GM12874 (cell line): ENCODE results near the gene C2orf76.

ENCODE experiments used
- CTCF ChIP-seq: IDR thresholded peaks from 2 replicates; pipeline ENCODE4 v1.5.1; 2011; ENCODE audit warnings: low read depth, mild to moderate bottlenecking, control low read depth, low read length, moderate library complexity; ENCODE audit not compliant: insufficient read depth

Gene C2orf76

GRCh38 chr2:119295688-119296375, 70.8 kb downstream of the C2orf76 start:
- no peak for TF ChIP-seq CTCF

- TF ChIP-seq CTCF: no peak
Observed at GRCh38 chr2:119294671-119295070, 72.0 kb downstream of the C2orf76 start.

DNA sequence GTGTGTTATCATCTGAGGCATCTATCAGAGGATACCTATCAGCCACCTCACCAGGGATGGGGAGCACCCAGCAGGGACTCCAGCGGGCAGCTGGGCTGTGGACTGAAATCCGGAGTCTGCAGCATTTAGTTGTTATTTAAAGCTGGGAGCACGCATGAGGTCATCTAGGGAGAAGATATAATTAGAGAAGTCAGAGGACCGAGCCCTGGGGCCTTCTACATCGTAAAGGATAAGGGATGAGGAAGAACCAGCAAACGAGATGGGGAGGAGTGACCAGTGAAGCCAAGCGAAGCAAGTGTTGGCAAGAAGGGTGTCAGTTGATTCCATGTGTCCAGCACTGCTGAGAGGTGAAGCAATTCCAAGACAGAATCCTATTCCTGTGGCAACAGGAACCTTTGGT, 72.7 kb downstream of the C2orf76 start:
- no peak for TF ChIP-seq CTCF

DNA sequence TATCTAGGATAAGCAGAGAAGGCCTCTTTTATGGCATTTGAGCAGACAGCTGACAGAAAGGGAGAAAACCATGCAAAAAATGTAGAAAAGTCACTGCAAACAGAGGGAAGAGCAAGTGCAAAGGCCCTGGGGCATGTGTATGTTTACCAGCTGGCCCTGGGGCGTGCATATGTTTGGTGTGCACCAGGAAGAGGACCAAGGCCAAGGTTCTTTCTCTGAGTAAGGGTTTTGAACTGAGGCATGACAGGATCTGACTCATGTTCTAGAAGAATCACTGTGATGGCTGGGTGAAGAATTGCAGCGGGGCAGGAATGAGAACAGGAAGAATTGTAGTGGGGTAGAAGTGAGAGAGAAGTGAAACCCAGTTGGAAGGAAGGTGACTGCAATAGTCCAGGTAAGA, 73.4 kb downstream of the C2orf76 start:
- no peak for TF ChIP-seq CTCF

- TF ChIP-seq CTCF: peak; percentile 28; the same call in 1 of the 2 replicates
Observed at GRCh38 chr2:119292226-119292625, 74.4 kb downstream of the C2orf76 start.

GRCh38 chr2:119291588-119292167, 75.0 kb downstream of the C2orf76 start:
- TF ChIP-seq CTCF: no peak

DNA sequence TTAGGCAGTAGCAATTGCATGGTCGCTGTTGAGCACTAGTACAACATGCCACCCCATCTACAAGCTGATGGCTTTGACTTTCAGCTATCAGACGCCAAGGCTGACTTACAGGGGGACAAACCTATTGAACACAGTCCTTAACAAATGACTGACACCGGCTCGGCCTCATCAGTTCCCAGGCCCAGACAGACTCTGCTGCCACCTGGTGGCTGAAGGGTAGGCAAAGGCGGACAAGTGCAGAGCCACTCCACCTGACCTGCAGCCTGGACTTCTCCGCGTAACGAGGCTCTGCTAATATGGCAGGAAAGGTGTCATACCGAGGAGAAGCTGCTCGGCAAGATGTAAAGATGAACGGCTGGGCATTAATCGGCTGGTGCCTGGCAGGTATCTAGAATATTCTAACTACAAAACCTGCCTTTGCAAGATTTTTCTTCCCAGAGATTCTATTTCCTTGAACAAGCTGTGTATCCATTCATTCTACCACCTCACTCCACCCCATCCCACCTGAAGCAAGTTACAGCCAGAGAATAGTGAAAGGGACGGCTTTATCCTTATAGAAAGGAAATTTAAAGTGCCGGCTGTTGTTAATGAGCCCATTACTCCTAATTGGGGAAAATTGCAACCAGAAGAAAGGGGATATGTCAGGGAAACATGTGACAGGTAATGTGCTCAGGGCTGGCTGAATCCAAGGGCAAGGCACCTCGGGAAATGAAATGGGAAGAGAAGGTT, 75.6 kb downstream of the C2orf76 start:
- peak; percentile 83 for TF ChIP-seq CTCF
